ENCODE results near the gene TMEM87B.
A peak's percentile ranks its signal among the peaks of the same experiment; 100 is the strongest.

Gene TMEM87B

GRCh38 chr2:112054847-112055729, at the start of gene TMEM87B:
TMEM87B (plus strand) TSS chr2:112055269; CDS start chr2:112055592, 323 bp downstream.
- peak within 1 kb of the TSS; percentile 91 for H3K4me3 ChIP-seq (ENCODE audit: low read depth, low read length)
- in situ Hi-C loops (cut with HindIII; ENCODE audit: low sequenced_read_pairs) = no loop called here
- TF ChIP-seq CTCF (IDR thresholded peaks at IDR 0.05; ENCODE audit: low read depth, low read length) = no peak
- peak; percentile 99 for DNase-seq (ENCODE audit: low read depth, low spot score)

- in situ Hi-C loops (cut with HindIII; ENCODE audit: low sequenced_read_pairs) = no loop called here
- no peak for DNase-seq (ENCODE audit: low read depth, low spot score)
- no peak overlapping the region for H3K4me3 ChIP-seq (ENCODE audit: low read depth, low read length)
- TF ChIP-seq CTCF (IDR thresholded peaks at IDR 0.05; ENCODE audit: low read depth, low read length) = no peak
Observed at GRCh38 chr2:112005406-112006075, 49.5 kb upstream of the TMEM87B start.

- in situ Hi-C loops (cut with HindIII; ENCODE audit: low sequenced_read_pairs) = no loop called here
- peak; percentile 24 for DNase-seq (ENCODE audit: low read depth, low spot score)
- TF ChIP-seq CTCF (IDR thresholded peaks at IDR 0.05; ENCODE audit: low read depth, low read length) = no peak
- no peak overlapping the region for H3K4me3 ChIP-seq (ENCODE audit: low read depth, low read length)
Observed at GRCh38 chr2:112006076-112006410, 49.0 kb upstream of the TMEM87B start.

GRCh38 chr2:112007493-112007892, 47.6 kb upstream of the TMEM87B start:
- TF ChIP-seq CTCF (IDR thresholded peaks at IDR 0.05; ENCODE audit: low read depth, low read length) = no peak
- no peak for DNase-seq (ENCODE audit: low read depth, low spot score)
- H3K4me3 ChIP-seq (ENCODE audit: low read depth, low read length) = no peak overlapping the region
- in situ Hi-C loops (cut with HindIII; ENCODE audit: low sequenced_read_pairs) = no loop called here

- in situ Hi-C loops (cut with HindIII; ENCODE audit: low sequenced_read_pairs) = no loop called here
- no peak for TF ChIP-seq CTCF (IDR thresholded peaks at IDR 0.05; ENCODE audit: low read depth, low read length)
- no peak overlapping the region for H3K4me3 ChIP-seq (ENCODE audit: low read depth, low read length)
- DNase-seq (ENCODE audit: low read depth, low spot score) = no peak
Observed at GRCh38 chr2:112008910-112009485, 46.1 kb upstream of the TMEM87B start.

GRCh38 chr2:112010751-112011150, 44.3 kb upstream of the TMEM87B start:
- no peak for DNase-seq (ENCODE audit: low read depth, low spot score)
- in situ Hi-C loops (cut with HindIII; ENCODE audit: low sequenced_read_pairs) = no loop called here
- no peak for TF ChIP-seq CTCF (IDR thresholded peaks at IDR 0.05; ENCODE audit: low read depth, low read length)
- no peak overlapping the region for H3K4me3 ChIP-seq (ENCODE audit: low read depth, low read length)
